ENCODE measurements around the gene MRPS33. TPM values are rescaled to one million over a fixed set of nuclear protein-coding genes. Genes with fewer than 3 reads are reported as not detected.

The MRPS33 gene
- total RNA-seq, 1 donor from 2014 or later: 33.2 TPM

DNA sequence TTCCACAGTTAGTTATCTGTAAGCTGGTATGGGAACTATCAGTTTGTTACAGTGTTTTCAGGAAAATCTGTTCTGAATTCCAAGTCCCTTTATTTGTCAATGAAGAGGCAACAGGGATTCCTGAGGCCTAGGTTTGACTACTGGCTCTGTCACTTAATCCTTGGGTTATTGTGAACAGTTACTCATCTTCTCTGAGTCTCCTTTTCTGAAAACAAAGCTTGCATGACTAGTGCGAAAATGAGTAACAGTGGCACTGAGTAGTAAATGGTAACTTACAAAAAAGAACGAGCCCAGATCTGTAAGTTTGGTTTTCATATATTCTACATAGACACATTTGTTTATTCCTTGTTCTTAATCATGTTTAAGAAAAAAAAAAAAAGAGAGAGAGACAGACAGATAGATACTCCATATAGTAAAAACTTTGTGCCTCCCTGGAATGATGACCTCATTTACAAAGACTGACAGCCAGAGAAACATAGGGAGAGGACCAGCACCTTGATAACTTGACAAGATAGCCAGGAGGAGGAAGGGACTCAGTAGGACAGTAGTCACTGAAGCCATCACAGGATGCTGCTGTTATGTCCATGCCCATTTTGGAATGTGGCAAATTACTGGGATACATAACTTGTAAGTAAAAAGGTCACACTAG lies 1.9 kb downstream of the MRPS33 start:
- ATAC-seq: no peak
- DNase-seq (ENCODE audit: low spot score): no peak

DNA sequence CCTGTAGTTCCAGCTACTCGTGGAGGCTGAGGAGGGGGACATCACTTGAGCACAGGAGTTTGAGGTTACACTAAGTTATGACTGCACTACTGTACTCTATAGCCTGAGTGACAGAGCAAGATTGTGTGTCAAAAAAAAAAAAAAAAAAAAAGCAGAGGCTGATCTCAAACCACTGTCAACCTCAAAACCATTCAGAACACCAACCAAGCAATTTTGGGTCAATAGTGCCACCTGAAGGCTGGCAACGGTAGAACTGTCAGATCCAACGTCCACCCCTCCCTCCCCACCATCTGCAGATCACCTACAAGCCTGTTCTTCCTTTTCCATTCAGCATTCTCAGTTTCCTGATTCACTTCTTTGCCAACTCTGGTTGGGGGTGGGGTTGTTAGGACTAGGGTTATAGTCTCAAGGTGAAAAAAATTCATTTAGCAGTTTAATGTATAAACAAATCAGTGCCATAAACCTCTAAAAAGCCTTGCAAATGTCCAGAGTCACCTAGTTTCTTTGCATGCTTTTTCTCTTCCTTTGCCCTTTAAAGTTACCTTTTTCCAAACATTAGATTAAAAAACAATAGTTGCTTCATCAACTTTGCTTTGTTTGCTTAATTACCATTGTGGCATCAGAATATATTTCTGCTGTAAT lies 2.6 kb downstream of the MRPS33 start:
- DNase-seq (ENCODE audit: low spot score): peak; percentile 62
- ATAC-seq: peak; percentile 73

DNA sequence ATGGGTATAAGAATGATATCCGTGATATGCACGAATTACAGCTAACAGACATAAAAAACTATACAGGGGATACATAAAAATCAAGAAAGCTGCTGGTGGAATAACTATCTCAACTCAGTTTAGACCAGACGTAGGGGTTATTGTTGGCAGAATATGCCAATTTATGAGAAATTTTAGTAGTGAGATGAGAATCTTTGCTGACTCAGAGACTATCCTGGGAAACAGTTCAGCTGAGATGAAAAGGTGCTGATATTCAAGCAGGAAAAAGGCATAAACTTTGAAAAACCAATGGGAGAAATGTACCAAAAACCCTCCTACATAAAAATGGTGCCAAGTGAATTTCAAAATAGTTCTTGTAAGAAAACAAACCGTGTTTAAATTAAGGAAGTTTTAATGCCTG lies 3.3 kb downstream of the MRPS33 start:
- ATAC-seq (no peak), DNase-seq (ENCODE audit: low spot score) (no peak)

DNA sequence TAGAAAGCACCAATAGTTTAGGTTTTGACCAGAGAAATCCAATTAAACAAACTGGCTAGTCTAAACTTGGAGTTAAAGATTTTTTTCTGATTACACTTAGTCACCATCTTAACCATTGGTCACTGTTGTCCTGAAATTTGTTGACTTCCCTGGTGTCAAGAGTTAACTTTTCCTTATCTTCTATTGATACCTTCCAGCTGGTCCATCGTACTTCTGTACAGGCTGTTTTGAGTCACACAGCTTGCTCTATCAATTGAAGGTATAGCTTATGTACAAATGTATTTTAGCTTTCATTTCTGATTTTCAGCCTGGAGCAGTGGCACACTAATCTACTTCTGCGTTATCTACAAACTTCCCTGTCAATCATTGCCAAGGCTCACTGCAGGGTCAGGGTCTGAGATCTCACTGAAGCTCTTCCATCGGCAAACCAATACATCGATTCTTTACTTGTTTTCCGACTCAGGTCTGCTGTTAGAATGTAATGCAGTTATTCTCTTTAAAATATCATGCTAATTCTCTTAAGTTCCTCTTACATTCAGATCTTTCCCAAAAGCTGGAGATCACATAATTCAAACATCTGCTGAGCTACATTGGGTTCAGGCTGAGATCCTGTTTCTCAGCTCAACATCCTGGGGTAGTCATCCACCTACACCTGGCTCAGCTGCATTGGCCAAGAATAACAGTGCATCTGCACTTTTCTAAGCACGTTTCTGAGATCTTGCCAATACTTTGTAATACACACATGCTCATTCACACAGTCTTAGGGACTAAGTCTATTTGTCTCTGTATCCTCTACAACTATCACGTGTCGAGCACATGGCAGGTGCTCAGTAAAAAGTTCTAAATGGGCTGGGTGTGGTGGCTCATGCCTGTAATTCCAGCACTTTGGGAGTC lies 11.3 kb downstream of the MRPS33 start:
- peak; percentile 71 for ATAC-seq
- no peak for DNase-seq (ENCODE audit: low spot score)

DNA sequence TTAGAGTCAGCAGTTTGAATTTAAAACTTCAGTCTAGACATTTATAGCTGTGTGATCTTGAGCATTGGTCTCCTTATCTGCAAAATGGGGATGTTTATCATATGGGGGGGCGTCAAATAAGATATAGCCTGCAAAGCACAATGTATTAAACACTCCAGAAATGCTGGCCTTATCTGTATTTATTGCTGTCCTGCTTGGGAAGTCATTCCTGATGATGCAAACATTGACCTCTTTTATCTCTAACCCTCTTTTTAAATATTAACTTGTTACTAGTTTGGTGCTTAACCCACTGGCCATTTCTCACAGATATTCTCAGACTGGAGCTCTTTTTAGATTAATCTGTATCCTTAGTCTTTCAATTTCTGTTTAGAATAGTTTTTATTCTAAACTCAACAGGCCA lies 13.2 kb downstream of the MRPS33 start:
- no peak for DNase-seq (ENCODE audit: low spot score)
- ATAC-seq: peak; percentile 86

DNA sequence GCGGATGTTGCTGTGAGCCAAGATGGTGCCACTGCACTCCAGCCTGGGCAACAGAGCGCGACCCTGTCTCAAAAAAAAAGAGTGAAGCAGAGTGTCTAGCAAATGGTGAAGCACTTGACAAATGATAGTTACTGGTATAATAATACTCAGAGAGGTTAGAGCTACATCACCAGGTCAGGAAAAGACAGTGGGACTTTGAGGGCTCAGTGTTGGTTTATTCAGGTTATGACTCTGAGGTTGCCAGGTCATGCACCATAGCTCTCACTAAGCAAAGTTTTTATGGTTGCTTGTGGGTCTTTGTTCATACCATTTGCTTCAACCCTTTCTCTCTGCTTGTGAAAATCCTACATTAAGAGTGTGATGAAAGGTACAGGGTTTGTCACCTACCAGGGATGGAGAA lies 13.6 kb downstream of the MRPS33 start:
- DNase-seq (ENCODE audit: low spot score): no peak

DNA sequence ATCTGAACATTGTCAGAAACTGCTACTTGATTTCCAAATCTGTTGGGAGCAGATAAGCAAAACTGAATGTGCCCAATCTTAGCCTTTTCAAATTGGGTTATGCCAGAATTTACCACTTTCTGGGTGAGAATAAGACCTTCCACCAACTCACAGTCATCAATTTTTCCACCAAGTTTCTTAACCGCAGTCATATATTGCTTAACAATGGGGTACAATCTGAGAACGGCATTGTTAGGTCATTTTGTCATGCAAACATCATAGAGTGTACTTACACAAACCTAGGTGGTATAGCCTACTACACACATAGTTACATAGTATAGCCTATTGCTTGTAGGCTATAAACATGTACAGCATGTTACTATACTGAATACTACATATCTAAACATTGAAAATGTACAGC lies 16.0 kb downstream of the MRPS33 start:
- ATAC-seq (no peak), DNase-seq (ENCODE audit: low spot score) (no peak)

More for the DNA sequence above, 13.6 kb downstream of the MRPS33 start:
- peak; percentile 44 for ATAC-seq

DNA sequence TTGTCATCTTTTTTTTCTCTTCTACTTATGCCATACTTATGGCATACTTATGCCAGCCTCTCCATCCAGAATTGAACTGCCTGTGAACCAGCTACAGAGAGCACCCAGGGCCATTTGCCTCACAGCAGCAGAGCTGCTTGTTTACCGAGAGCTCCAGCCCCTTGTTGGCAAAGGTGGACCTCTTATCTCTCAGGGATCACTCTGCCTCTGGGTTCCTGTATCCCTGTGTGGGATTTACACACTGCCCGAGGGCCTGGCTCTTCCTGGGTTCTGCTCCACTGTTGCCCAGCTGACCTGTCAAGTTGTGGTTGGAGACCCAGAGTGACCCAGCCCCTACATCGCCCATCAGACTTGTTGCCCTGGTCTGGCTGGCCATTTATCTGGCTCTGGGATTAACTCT lies 22.3 kb downstream of the MRPS33 start:
- no peak for ATAC-seq
- DNase-seq (ENCODE audit: low spot score): no peak

DNA sequence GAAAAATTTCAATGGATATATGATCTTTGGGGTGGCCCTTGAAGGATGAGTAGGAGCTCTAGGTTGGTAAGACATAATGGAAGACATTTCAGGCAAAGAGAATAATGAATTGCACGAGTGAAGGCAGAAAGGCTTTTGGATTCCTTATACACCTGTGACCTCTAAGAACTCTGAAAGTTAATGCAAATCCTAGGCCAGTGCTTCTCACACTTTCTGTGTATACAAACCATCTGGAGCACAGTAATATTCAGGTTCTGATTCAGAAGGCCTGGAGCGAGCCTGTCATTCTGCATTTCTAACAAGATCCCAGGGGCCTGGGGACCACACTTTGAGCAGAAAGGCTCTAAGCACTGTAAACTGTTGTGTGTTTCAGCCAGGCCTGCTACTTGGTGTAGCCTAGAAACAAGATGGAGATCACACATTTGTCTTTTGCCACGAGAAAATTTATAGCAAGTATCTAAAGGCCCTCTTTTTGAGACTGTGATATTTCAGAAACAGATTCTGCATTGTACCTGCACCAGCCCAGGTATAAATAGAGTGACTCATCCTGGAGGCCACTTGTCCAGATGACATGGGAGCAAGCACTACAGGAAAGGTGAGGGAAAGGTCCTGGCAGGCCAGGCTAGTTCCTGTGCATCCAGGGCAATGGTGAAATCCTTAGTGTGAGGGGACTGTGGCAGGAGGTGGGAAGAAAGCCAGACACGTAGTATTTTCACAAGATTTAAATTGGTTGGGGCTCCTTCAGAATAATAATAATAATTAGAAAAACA lies 24.4 kb downstream of the MRPS33 start:
- DNase-seq (ENCODE audit: low spot score): no peak
- no peak for ATAC-seq

DNA sequence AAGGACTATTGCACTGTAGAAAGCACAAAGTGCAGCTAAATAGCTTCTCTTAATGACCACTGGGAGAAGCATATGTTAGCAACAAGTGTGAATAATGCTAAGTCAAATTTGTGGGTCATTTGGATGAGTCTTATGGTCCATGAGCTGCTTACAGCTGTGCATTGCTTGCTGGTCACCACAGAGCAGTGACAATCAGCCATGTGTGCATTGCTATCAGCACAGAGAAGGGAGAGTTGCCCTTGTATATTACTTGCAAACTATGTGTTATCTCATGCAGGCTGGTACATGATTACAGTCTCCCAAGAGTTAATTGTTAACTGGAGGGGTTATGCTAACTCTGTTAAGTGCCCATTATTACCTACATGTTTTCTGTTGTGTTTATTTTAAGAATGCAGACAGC lies 25.7 kb downstream of the MRPS33 start:
- ATAC-seq (peak; percentile 54), DNase-seq (ENCODE audit: low spot score) (no peak)

DNA sequence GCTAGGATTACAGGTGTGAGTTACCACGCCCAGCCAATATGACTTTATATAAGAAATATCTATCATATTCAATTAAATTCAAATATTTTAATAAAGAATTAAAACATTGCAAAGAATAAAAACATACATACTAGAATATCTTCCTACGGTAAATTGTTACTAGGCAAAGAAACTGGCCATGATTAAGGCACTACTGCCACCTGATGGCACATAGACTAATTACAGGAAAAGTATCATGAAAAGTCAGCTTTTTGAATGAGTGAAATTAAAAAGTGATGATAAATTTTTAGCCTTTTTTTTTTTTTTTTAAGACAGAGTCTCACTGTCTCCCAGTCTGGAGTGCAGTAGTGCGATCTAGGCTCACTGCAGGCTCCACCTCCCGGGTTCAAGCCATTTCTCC lies 30.9 kb downstream of the MRPS33 start:
- DNase-seq (ENCODE audit: low spot score) (no peak), ATAC-seq (no peak)

DNA sequence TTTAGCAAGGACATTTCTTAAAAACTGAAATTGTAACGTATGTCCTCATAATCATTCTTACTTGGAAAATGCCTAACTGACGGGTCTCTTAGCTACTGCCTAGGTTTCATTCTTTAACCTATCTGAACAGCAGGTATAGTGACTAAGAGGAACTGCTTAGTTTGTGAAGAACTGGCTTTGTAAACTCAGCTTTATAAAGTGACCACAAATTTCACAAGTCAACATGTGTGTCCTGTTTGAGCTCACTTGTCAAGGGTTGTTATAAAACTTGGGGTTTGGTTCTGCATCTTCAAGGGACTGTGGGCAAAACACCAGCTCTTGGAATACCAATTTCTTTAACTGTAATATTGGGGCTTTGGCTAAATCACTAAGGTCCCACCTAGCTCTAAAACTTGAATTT lies 32.2 kb downstream of the MRPS33 start:
- DNase-seq (ENCODE audit: low spot score): no peak
- ATAC-seq: no peak

DNA sequence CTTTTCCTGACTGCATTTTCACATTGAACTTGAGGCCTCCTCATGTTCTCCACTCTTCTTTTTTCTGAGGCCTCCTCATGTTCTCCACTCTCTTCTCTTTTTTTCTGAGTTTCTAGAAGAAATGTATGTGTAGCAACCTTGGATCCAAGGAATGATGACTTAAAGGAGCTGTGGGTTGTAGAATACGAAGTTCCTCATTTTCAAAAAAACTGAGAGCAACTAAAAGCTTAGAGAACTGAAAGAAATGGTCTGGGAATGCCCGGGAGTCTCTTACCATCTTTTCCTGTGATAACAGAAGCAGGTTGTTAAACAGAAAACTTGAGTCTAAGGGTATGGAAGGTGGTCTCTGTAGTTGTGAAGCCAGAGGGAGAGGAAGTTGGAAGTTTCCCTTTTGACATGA lies 32.8 kb downstream of the MRPS33 start:
- no peak for DNase-seq (ENCODE audit: low spot score)

DNA sequence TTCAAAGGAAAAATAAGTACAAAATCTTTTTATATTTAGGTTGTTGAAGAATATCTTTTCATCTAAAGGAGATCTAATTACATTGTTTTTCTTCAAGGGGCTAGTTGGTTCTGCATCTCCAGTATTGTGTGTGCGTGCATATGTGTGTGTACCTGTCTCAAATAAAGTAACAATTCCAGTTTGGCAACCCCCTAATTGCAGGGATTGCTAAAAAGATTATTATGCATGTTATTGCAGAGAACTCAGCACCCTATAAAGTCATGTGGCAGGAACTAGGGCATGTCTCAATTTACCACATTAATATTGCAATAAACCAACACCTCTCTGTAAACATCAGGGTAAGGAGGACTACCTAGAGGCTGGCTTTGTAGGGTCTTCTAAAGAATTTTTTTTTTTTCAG lies 37.0 kb downstream of the MRPS33 start:
- ATAC-seq (no peak), DNase-seq (ENCODE audit: low spot score) (no peak)

More for the DNA sequence above, 32.8 kb downstream of the MRPS33 start:
- ATAC-seq: no peak

DNA sequence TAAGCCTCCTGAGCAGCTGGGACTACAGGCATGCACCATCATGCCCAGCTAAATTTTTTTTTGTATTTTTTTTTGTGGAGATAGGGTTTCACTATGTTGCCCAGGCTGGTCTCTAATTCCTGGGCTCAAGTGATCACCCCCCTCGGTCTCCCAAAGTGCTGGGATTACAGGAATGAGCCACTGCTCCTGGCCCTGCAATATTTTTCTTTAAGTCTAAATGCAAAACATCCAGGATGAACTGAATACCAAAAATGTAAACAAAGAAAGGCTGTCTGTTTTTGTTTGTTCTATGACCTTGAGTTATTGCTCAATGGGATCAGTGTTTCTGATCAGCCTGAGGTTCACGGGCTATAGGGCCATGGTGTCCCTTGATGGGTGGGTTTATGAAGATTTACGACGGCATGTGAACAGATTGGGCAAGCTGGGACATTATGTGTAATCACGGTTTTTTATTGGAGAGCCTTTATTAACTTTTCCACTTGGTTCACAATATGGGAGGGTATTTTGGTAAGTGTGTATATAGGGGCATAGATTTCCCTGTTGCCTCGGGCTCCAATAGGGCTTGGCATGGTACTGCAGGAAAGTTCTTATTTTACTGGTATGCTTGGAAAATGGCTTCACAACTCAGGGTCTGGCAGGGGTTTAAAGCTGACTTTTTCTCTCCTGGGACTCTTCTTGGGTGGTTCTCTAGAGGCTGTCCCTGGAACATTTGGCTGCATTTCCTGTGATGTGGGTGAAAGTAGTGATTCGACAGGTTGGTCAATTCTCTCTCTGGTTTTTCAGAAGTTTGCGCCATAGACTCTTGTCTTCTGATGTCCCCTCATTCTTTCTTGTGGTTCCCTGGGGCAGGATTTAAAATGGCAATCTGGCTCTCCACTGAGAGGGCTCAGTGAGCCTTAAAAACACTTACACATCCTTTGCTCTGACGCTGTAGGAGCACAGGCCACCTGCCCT lies 41.6 kb downstream of the MRPS33 start:
- ATAC-seq (peak; percentile 62), DNase-seq (ENCODE audit: low spot score) (no peak)

DNA sequence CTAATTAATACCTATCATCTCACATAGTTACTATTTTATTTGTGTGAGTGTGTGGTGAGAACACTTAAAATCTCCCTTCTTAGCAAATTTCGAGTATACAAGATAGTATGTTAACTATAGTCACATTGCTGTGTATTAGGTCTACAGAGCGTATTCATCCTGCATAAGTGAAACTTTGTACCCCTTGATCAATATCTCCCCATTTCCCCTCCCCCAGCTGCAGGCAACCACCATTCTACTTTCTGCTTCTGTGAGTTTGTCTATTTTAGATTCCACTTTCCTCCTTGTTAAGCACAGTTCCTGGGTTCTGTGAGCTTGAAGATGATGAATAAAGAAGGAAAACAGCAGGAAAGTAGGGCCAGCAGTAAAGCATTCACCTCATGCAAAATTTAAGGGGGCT lies 42.4 kb downstream of the MRPS33 start:
- ATAC-seq: no peak
- no peak for DNase-seq (ENCODE audit: low spot score)

DNA sequence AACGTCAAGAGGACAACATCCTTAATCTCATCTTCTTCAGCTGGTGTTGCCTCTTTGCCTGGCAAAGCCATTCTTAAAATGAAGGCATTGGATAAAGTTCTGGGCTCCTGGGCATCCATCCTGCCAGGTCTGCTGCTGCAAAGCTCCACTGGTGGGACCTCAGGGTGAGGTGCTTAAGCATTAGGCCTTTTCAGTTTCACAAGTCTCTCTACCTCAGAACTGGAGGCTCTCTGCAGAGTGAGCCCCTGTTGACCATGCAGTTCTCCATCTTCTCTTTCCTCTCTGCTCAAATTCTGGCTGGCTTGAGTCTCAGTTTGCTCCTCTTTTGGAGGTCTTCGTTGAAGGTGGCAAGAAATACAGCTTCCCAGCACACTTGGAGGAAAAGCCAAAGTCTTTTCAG lies 47.3 kb downstream of the MRPS33 start:
- no peak for DNase-seq (ENCODE audit: low spot score)

DNA sequence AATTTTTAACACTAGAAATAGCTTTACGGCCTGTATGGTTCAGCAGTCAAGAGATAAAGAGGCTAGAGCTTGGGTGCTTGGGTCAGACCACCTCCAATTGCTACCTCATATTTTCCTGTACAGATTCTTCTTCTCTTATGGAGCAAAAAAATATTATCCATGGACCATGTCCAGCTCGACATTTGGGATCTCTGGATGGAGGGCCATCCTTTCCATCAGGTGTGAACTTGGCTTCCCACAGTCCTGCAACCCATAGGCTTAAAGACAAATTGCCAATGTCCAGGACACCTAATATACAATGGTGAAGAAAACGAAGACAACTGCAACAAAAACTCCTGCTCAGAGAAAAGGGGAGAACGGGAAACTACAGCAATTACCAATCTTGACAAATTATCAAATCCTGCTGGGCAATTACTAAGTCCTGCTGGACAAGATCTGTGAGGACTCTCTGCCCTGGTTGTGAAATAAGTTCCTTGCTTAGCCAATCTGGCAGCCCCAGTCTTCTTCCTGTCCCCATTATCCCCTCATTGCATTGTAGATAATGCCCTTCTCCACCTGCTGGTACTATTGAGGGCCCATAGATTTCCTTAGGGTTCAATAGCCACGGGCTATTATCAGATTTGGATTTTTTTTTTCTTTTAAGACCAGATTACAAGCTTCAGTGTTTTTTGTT lies 48.1 kb downstream of the MRPS33 start:
- ATAC-seq (peak; percentile 74), DNase-seq (ENCODE audit: low spot score) (no peak)

More for the DNA sequence above, 47.3 kb downstream of the MRPS33 start:
- ATAC-seq: no peak

DNA sequence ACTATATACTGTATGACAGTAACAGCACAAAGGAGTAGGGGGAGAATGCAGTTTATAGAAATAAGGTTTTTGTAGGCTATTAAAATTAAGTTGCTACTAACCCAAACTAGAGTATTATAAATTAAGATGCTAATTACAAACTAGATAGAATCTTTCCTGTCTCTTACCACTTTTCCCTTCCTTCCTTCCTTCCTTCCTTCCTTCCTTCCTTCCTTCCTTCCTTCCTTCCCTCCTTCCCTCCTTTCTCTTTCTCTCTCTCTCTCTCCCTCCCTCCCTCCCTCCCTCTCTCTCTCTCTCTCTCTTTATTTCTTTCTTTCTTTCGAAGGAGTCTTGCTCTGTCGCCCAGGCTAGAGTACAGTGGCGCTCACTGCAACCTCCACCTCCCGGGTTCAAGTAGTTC lies 53.6 kb downstream of the MRPS33 start:
- no peak for DNase-seq (ENCODE audit: low spot score)
- ATAC-seq: no peak
